Mesenchymal stem cell (in vitro differentiated cells and primary cell): ENCODE data around the gene PCGF5.
A peak's percentile ranks its signal among the peaks of the same experiment; 100 is the strongest.
"Not testable (repeated sequence)": the region's sequence is repeated elsewhere in the genome, so short reads cannot be mapped to it uniquely, and the experiment has no call there.

ENCODE experiments used
- DNase-seq: peaks from one replicate; pipeline ENCODE4 v3.0.0-alpha.2; 2013
- H2AFZ ChIP-seq: one replicate; pipeline ENCODE4 v1.6.1; 2013; ENCODE audit warnings: low read depth, mild to moderate bottlenecking, control low read depth, inconsistent platforms, low read length, moderate library complexity
- H2AK5ac ChIP-seq: 2 replicates; pipeline ENCODE4 v1.6.1; 2013; ENCODE audit warnings: low read length, moderate library complexity, mild to moderate bottlenecking, inconsistent platforms; ENCODE audit not compliant: severe bottlenecking
- H2BK120ac ChIP-seq: one replicate; pipeline ENCODE4 v1.6.1; 2013; ENCODE audit warnings: low read depth, mild to moderate bottlenecking, inconsistent platforms, low read length, moderate library complexity
- H2BK12ac ChIP-seq, 2 experiments: one replicate each; pipeline ENCODE4 v1.6.1; 2013; ENCODE audit warnings: inconsistent platforms in 2 of 2, low read length in 2 of 2, mild to moderate bottlenecking in 2 of 2, moderate library complexity in 2 of 2, control low read depth in 1 of 2
- H2BK15ac ChIP-seq: one replicate; pipeline ENCODE4 v1.6.1; 2013; ENCODE audit warnings: mild to moderate bottlenecking, low read depth, inconsistent platforms; ENCODE audit not compliant: poor library complexity, severe bottlenecking
- H2BK5ac ChIP-seq: 2 replicates; pipeline ENCODE4 v1.6.1; 2013; ENCODE audit warnings: low read depth, mild to moderate bottlenecking, low read length, control low read depth, inconsistent platforms; ENCODE audit not compliant: poor library complexity, severe bottlenecking
- H3K14ac ChIP-seq, 2 experiments: one replicate each; pipeline ENCODE4 v1.6.1; 2013; ENCODE audit warnings: inconsistent platforms in 2 of 2, low read length in 2 of 2, control low read depth in 1 of 2, mild to moderate bottlenecking in 1 of 2, moderate library complexity in 1 of 2
- H3K18ac ChIP-seq, 2 experiments: one replicate each; pipeline ENCODE4 v1.6.1; 2013; ENCODE audit warnings: inconsistent platforms in 2 of 2, low read length in 2 of 2, control low read depth in 1 of 2, low read depth in 1 of 2, mild to moderate bottlenecking in 1 of 2
- H3K23ac ChIP-seq, 2 experiments: one replicate each; pipeline ENCODE4 v1.6.1; 2013; ENCODE audit warnings: inconsistent platforms in 2 of 2, low read length in 2 of 2, mild to moderate bottlenecking in 2 of 2, moderate library complexity in 2 of 2, control low read depth in 1 of 2
- H3K27ac ChIP-seq: 2 replicates; pipeline ENCODE4 v1.5.1; 2013; ENCODE audit warnings: mild to moderate bottlenecking, moderate library complexity, low read length, control low read depth, inconsistent platforms; ENCODE audit not compliant: poor library complexity, severe bottlenecking
- H3K27me3 ChIP-seq, 2 experiments: 2 replicates each; pipeline versions ENCODE4 v1.6.1 to v1.7.0; 2013; ENCODE audit warnings: low read length in 2 of 2, mild to moderate bottlenecking in 2 of 2, moderate library complexity in 2 of 2, control low read depth in 1 of 2, inconsistent platforms in 1 of 2; ENCODE audit not compliant: control insufficient read depth in 1 of 2, insufficient read depth in 1 of 2
- H3K36me3 ChIP-seq, 2 experiments: 2 replicates each; pipeline versions ENCODE4 v1.6.1 to v1.7.0; 2013; ENCODE audit warnings: low read length in 2 of 2, control low read depth in 1 of 2, inconsistent platforms in 1 of 2, low read depth in 1 of 2, mild to moderate bottlenecking in 1 of 2; ENCODE audit not compliant: insufficient read depth in 2 of 2, control insufficient read depth in 1 of 2
- H3K4ac ChIP-seq, 2 experiments: one replicate each; pipeline ENCODE4 v1.6.1; 2013; ENCODE audit warnings: inconsistent platforms in 2 of 2, low read length in 2 of 2, mild to moderate bottlenecking in 2 of 2, moderate library complexity in 2 of 2, control low read depth in 1 of 2, low read depth in 1 of 2
- H3K4me1 ChIP-seq: 2 replicates; pipeline ENCODE4 v1.6.1; 2013; ENCODE audit warnings: low read depth, low read length, control low read depth; ENCODE audit not compliant: control insufficient read depth, insufficient read depth
- H3K4me2 ChIP-seq: 2 replicates; pipeline ENCODE4 v1.6.1; 2013; ENCODE audit warnings: low read length, mild to moderate bottlenecking, inconsistent platforms; ENCODE audit not compliant: poor library complexity, severe bottlenecking
- H3K4me3 ChIP-seq, 2 experiments: 2 replicates each; pipeline versions ENCODE4 v1.5.1 to v1.7.0; 2013; ENCODE audit warnings: low read length in 2 of 2, mild to moderate bottlenecking in 2 of 2, control low read depth in 1 of 2, low read depth in 1 of 2; ENCODE audit not compliant: insufficient read depth in 1 of 2
- H3K79me1 ChIP-seq: replicated peaks from 2 replicates; pipeline ENCODE4 v1.6.1; 2013; ENCODE audit warnings: mild to moderate bottlenecking, control low read depth, low read length, inconsistent platforms; ENCODE audit not compliant: poor library complexity, severe bottlenecking
- H3K9ac ChIP-seq: 2 replicates; pipeline ENCODE4 v1.7.0; 2013; ENCODE audit warnings: mild to moderate bottlenecking, low read length, moderate library complexity
- H3K9me3 ChIP-seq: 2 replicates; pipeline ENCODE4 v1.7.0; 2013; ENCODE audit warnings: mild to moderate bottlenecking, low read length; ENCODE audit not compliant: control insufficient read depth
- H4K8ac ChIP-seq: one replicate; pipeline ENCODE4 v1.6.1; 2013; ENCODE audit warnings: inconsistent platforms, mild to moderate bottlenecking, low read length, moderate library complexity
- H4K91ac ChIP-seq: one replicate; pipeline ENCODE4 v1.6.1; 2013; ENCODE audit warnings: mild to moderate bottlenecking, low read length, inconsistent platforms
- WGBS: methylation state at CpG from one replicate; pipeline ENCODE4 v1.1.7; 2013; ENCODE audit warnings: mixed read lengths; 5-methylcytosine and 5-hydroxymethylcytosine counted together

The PCGF5 gene

GRCh38 chr10:91296471-91296870 lies 76.0 kb downstream of the PCGF5 start:
- Histone ChIP-seq H3K18ac (no peak overlapping the region), H2AK5ac (no peak overlapping the region), H3K4me3 (no peak overlapping the region), H3K23ac (no peak overlapping the region), H2BK15ac (no peak overlapping the region), H3K27ac (no peak overlapping the region), H2BK120ac (no peak overlapping the region), H3K36me3 (no peaks in the 10 kb centered on the region), H3K79me1 (no peaks in the 10 kb centered on the region), H3K27me3 (peaks cover 0 to 12% of the 10 kb centered on the region in 2 experiments), H3K9me3 (no peaks in the 10 kb centered on the region), H3K9ac (no peak overlapping the region), H3K14ac (no peak overlapping the region), H4K8ac (no peak overlapping the region), H3K4ac (no peak overlapping the region), H4K91ac (no peak overlapping the region), H2BK12ac (no peak overlapping the region), H3K4me2 (no peak overlapping the region), H3K4me1 (peaks cover 1% of the 10 kb centered on the region), H2BK5ac (no peak overlapping the region), H2AFZ (no peak overlapping the region)
- no peak for DNase-seq
- WGBS = 20% methylated on average over 1 of the region's 2 CpGs

- Histone ChIP-seq H4K91ac (no peak overlapping the region), H3K4me3 (peak overlapping the region in 1 of 2 experiments; percentile 82), H2AK5ac (no peak overlapping the region), H3K14ac (no peak overlapping the region), H2AFZ (peak overlapping the region; percentile 6), H3K4me2 (peak overlapping the region; percentile 64), H3K9ac (peak overlapping the region; percentile 62), H3K27me3 (no peaks in the 10 kb centered on the region), H2BK120ac (peak overlapping the region; percentile 78), H4K8ac (peak overlapping the region; percentile 76), H3K18ac (peak overlapping the region in 1 of 2 experiments; percentile 41), H3K4me1 (peaks cover 1% of the 10 kb centered on the region), H3K79me1 (no peaks in the 10 kb centered on the region), H3K23ac (no peak overlapping the region), H3K36me3 (no peaks in the 10 kb centered on the region), H2BK5ac (no peak overlapping the region), H2BK12ac (no peak overlapping the region), H3K27ac (peak overlapping the region; percentile 27), H2BK15ac (peak overlapping the region; percentile 70), H3K4ac (no peak overlapping the region), H3K9me3 (no peaks in the 10 kb centered on the region)
- WGBS = 10% methylated on average over 23 of the region's 23 CpGs
- DNase-seq = peak; percentile 80
Observed at GRCh38 chr10:91298224-91298871, 77.9 kb downstream of the PCGF5 start.

DNA sequence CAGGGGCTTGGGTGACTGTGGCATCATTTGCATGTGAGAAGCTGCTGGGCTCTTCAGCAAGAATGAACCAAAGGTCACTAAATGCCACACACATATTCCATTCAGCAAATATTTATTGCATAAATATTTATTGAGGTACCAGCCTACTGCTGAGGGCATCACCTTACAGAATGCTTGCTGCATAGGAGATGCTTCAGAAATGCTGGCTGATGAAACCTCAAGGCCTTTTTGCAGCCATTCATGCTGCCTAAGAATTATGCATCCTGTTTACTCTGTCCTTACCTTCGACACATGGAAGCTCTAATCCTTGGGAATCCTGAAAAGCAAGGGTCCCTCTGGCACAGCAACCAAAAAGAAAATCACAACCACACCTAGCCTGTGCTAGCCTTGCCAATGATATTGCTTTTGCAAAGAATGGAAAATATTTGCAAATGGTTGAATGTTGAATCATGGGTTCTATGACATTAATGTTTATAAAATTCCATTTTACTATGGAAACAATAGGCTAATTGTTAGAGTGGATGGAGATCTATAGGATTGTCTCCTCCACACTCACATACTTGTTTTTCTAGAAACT lies 79.6 kb downstream of the PCGF5 start:
- WGBS = 100% methylated on average over 1 of the region's 1 CpG
- Histone ChIP-seq H3K4me2 (no peak overlapping the region), H2BK15ac (no peak overlapping the region), H3K4me1 (peaks cover 1% of the 10 kb centered on the region), H3K27me3 (no peaks in the 10 kb centered on the region), H4K8ac (no peak overlapping the region), H2BK5ac (no peak overlapping the region), H4K91ac (no peak overlapping the region), H3K9me3 (no peaks in the 10 kb centered on the region), H2AFZ (no peak overlapping the region), H3K4me3 (no peak overlapping the region), H3K14ac (no peak overlapping the region), H3K4ac (no peak overlapping the region), H3K9ac (no peak overlapping the region), H2BK12ac (no peak overlapping the region), H3K18ac (no peak overlapping the region), H3K23ac (no peak overlapping the region), H3K36me3 (no peaks in the 10 kb centered on the region), H3K79me1 (no peaks in the 10 kb centered on the region), H2BK120ac (no peak overlapping the region), H2AK5ac (no peak overlapping the region), H3K27ac (no peak overlapping the region)
- DNase-seq = no peak

- not testable (repeated sequence) for H2BK120ac ChIP-seq, H2BK15ac ChIP-seq, H4K8ac ChIP-seq, H2AK5ac ChIP-seq, H2AFZ ChIP-seq, H3K9ac ChIP-seq, H3K23ac ChIP-seq, DNase-seq, H3K4me1 ChIP-seq, H3K79me1 ChIP-seq, H3K4me2 ChIP-seq, H3K27ac ChIP-seq, H3K9me3 ChIP-seq, H3K14ac ChIP-seq, H3K4ac ChIP-seq, H3K4me3 ChIP-seq, H3K18ac ChIP-seq, H2BK5ac ChIP-seq, H3K36me3 ChIP-seq, H3K27me3 ChIP-seq, H2BK12ac ChIP-seq, H4K91ac ChIP-seq
- WGBS = 47% methylated on average over 3 of the region's 3 CpGs
Observed at GRCh38 chr10:91302946-91303345, 82.5 kb downstream of the PCGF5 start.
